Stimulated activated naive B cell treated with anti-CD40 and anti-IgM and Interleukin-4, amounts not matched to agents 10 μg/mL and 1 μg/mL and 100 μg/mL, for 72 hours (primary cell): ENCODE data around the gene TARP.

Experiments used
- ATAC-seq, 2 donors: fragments of 150-1000 bp; cut with Tn5 transposase; replicated peaks; 2 replicates each; pipeline ENCODE4 v1.10.0; 2021; ENCODE audit warnings: moderate library complexity in 1 of 2
- DNase-seq: peaks from one replicate; pipeline ENCODE4 v3.0.0; 2021
- H3K27ac Mint-ChIP-seq: one replicate; pipeline ENCODE4 v1.8.0; 2022; ENCODE audit warnings: mild to moderate bottlenecking, mixed read lengths
- H3K27me3 Mint-ChIP-seq, 2 donors: one replicate each; pipeline ENCODE4 v1.8.0; 2022; ENCODE audit warnings: mixed read lengths in 2 of 2
- H3K36me3 Mint-ChIP-seq, 2 donors: one replicate each; pipeline ENCODE4 v1.8.0; 2022; ENCODE audit warnings: mixed read lengths in 2 of 2, mild to moderate bottlenecking in 1 of 2
- H3K4me1 Mint-ChIP-seq, 2 donors: one replicate each; pipeline ENCODE4 v1.8.0; 2022; ENCODE audit warnings: mixed read lengths in 2 of 2, mild to moderate bottlenecking in 1 of 2
- H3K4me3 Mint-ChIP-seq, 2 donors: one replicate each; pipeline ENCODE4 v1.8.0; 2022; ENCODE audit warnings: mild to moderate bottlenecking in 2 of 2, mixed read lengths in 2 of 2, moderate library complexity in 1 of 2
- H3K9me3 Mint-ChIP-seq, 2 donors: one replicate each; pipeline ENCODE4 v1.8.0; 2022; ENCODE audit warnings: mixed read lengths in 2 of 2, mild to moderate bottlenecking in 1 of 2

TARP gene

DNA sequence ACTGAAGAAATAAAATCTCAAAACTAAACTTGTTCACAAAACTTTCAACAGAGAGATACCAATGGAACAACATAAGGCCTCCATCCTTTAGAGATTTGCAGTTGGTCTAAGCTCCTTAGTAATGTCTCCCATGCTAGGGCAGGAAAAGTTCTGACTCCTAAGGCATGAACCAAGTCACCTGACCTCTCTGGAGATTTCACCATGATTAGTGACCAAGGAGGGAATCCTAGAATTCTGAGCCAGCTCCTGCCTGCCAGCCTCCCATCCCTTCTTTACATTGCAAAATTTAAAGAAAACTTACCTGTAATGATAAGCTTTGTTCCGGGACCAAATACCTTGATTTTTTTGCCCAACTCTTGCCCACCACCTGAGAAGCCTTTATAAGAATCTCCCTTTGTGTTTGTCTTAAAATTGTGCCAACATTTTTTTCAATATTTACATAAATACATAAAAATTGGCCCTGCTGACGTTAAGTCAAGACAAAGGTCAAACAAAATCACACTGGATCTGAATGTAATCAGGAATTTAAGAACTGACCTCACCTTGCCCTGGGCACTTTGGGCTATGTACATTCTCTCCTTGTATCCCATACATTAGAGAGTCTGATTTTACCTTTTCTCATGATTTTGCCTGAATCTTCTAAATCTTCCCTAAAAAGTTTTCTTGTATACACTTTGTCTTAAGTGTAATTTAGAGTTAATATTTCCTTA lies at the start of gene TARP:
Gene TARP (minus strand): TSS at position 351 of the 710 bp plus-strand sequence.
- no peak for DNase-seq
- Mint-ChIP-seq H3K36me3 (no peaks in the 10 kb centered on the region), H3K27me3 (no peaks in the 10 kb centered on the region), H3K4me1 (no peaks in the 10 kb centered on the region), H3K9me3 (no peaks in the 10 kb centered on the region), H3K4me3 (no peak within 1 kb of the TSS), H3K27ac (no peak within 1 kb of the TSS)
- ATAC-seq, result no peak

- Mint-ChIP-seq H3K27me3 (peaks cover 5 to 7% of the 10 kb centered on the region in 2 donors), H3K9me3 (no peaks in the 10 kb centered on the region), H3K4me3 (no peak overlapping the region), H3K27ac (no peak overlapping the region), H3K4me1 (peaks cover 0 to 8% of the 10 kb centered on the region in 2 donors), H3K36me3 (no peaks in the 10 kb centered on the region)
- DNase-seq, result no peak
- no peak for ATAC-seq
Measured at GRCh38 chr7:38323156-38323555, 49.7 kb upstream of the TARP start.

GRCh38 chr7:38322461-38322860 lies 49.0 kb upstream of the TARP start:
- H3K27me3 Mint-ChIP-seq, result peaks cover 5 to 12% of the 10 kb centered on the region in 2 donors
- H3K36me3 Mint-ChIP-seq, result no peaks in the 10 kb centered on the region
- H3K4me3 Mint-ChIP-seq, result no peak overlapping the region
- DNase-seq (no peak), ATAC-seq (no peak)
- no peak overlapping the region for H3K27ac Mint-ChIP-seq
- no peaks in the 10 kb centered on the region for H3K9me3 Mint-ChIP-seq
- H3K4me1 Mint-ChIP-seq, result peaks cover 0 to 8% of the 10 kb centered on the region in 2 donors

DNA sequence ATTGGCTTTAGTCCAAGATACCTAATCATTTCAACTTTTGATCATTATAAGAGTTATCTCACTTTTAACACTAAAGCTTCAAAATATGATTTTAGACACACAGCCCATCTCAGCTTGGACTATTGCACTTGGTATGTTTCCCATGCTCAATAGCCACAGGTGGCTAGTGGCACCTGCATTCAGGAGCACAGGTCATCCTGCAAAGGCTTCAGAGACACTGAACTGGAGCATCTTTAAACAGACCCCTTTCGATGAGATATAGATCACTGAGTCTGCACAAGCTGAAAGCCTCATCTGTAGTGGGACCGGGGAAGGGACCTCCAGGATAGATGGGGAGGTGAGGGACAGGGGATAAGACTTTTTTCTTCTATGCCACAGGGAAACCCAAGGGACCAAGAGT lies 48.5 kb upstream of the TARP start:
- no peak overlapping the region for H3K27ac Mint-ChIP-seq
- no peak overlapping the region for H3K4me3 Mint-ChIP-seq
- H3K9me3 Mint-ChIP-seq, result no peaks in the 10 kb centered on the region
- peaks cover 0 to 8% of the 10 kb centered on the region in 2 donors for H3K4me1 Mint-ChIP-seq
- ATAC-seq (no peak), DNase-seq (no peak)
- H3K36me3 Mint-ChIP-seq, result no peaks in the 10 kb centered on the region
- peaks cover 5 to 12% of the 10 kb centered on the region in 2 donors for H3K27me3 Mint-ChIP-seq

GRCh38 chr7:38321515-38321944 lies 48.1 kb upstream of the TARP start:
- no peak overlapping the region for H3K4me3 Mint-ChIP-seq
- peak in 1 of 2 donors; percentile 45 for ATAC-seq

GRCh38 chr7:38321050-38321449 lies 47.6 kb upstream of the TARP start:
- DNase-seq (no peak), ATAC-seq (no peak)
- no peak overlapping the region for H3K27ac Mint-ChIP-seq
- H3K36me3 Mint-ChIP-seq, result no peaks in the 10 kb centered on the region
- H3K9me3 Mint-ChIP-seq, result no peaks in the 10 kb centered on the region
- no peak overlapping the region for H3K4me3 Mint-ChIP-seq
- peaks cover 5 to 12% of the 10 kb centered on the region in 2 donors for H3K27me3 Mint-ChIP-seq
- H3K4me1 Mint-ChIP-seq, result peaks cover 0 to 8% of the 10 kb centered on the region in 2 donors

More at GRCh38 chr7:38321515-38321944, 48.1 kb upstream of the TARP start:
- no peak overlapping the region for H3K27ac Mint-ChIP-seq
- no peak for DNase-seq
- H3K9me3 Mint-ChIP-seq, result no peaks in the 10 kb centered on the region
- no peaks in the 10 kb centered on the region for H3K36me3 Mint-ChIP-seq
- peaks cover 0 to 8% of the 10 kb centered on the region in 2 donors for H3K4me1 Mint-ChIP-seq
- H3K27me3 Mint-ChIP-seq, result peaks cover 5 to 12% of the 10 kb centered on the region in 2 donors

DNA sequence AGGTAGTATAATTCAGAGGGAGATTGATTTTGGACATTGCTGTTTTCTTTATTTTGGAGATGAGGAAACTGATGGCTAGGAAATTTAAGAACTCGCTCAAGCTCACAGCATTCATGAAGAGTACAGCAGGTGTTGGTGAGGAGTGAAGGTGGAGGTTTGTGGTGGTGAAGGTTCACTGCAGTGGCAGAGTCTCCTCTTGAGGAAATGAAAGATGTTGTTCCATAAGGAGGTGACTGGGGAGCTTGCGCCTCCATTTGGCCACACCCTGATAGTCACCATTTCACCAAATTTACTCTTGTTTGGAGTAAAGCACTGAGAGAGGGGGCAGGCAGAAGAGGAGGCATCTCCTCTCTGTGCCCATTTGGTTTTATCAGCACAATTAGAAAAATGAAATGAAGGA lies 46.4 kb upstream of the TARP start:
- ATAC-seq (no peak), DNase-seq (no peak)
- Mint-ChIP-seq H3K36me3 (no peaks in the 10 kb centered on the region), H3K4me1 (peaks cover 0 to 8% of the 10 kb centered on the region in 2 donors), H3K9me3 (no peaks in the 10 kb centered on the region), H3K27ac (no peak overlapping the region), H3K4me3 (no peak overlapping the region), H3K27me3 (peaks cover 5 to 12% of the 10 kb centered on the region in 2 donors)

DNA sequence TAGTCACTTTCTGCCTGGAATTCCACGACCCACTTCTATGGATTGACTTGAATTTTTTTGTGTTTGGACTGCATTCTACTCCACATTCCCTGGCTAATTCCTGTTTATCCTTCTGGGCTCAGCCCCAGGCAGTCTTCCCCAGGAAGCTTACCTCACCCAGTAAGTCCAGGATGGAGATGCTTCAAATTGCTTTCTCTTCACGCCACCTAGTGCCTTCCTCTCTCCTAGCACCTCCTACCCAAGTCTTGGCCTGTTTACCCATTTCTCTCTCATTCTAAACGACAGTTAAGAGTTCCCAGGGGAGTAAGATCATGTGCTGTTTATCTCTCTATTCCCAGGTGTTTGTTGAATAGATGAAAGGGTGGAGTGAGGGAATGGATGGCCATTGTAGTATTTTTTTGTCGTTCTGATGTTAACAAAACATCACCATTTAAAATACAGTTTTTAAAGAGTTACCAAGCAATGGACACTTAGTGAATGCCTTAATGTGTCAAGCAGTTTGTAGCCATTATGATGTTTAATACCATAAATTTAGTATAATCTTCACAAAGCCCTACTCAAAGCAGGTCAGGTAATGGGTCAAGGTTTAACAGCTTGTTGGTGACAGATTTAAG lies 45.5 kb upstream of the TARP start:
- DNase-seq, result no peak
- peaks cover 5 to 12% of the 10 kb centered on the region in 2 donors for H3K27me3 Mint-ChIP-seq
- H3K27ac Mint-ChIP-seq, result no peak overlapping the region
- H3K4me3 Mint-ChIP-seq, result no peak overlapping the region
- H3K36me3 Mint-ChIP-seq, result no peaks in the 10 kb centered on the region
- no peaks in the 10 kb centered on the region for H3K9me3 Mint-ChIP-seq
- H3K4me1 Mint-ChIP-seq, result peaks cover 0 to 8% of the 10 kb centered on the region in 2 donors
- ATAC-seq, result peak; percentile 73 to 81

GRCh38 chr7:38318241-38318640 lies 44.8 kb upstream of the TARP start:
- no peak overlapping the region for H3K27ac Mint-ChIP-seq
- H3K4me3 Mint-ChIP-seq, result no peak overlapping the region
- H3K9me3 Mint-ChIP-seq, result no peaks in the 10 kb centered on the region
- no peak for ATAC-seq
- H3K27me3 Mint-ChIP-seq, result peaks cover 5 to 12% of the 10 kb centered on the region in 2 donors
- DNase-seq, result no peak
- peaks cover 0 to 8% of the 10 kb centered on the region in 2 donors for H3K4me1 Mint-ChIP-seq
- no peaks in the 10 kb centered on the region for H3K36me3 Mint-ChIP-seq

DNA sequence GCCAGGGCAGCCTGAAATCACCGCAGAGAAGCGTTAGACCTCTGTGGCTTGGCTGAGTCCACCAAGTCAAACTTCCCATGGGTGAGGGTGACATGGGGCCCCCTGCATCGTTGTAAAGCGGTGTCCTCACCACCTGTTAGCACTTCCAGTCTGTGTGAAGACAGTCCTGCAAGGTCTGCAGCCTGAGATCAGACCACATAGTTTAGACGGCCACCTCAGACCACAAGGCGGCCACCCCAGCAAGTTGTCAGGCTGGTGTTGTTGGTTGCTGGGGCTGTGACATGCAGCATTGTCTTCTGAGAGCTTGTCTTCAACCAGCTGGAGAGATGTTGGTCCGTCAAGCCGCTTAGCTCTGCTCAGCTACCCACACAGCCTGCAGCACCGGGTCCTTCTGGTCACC lies 44.1 kb upstream of the TARP start:
- H3K27me3 Mint-ChIP-seq, result peaks cover 5 to 12% of the 10 kb centered on the region in 2 donors
- no peak overlapping the region for H3K4me3 Mint-ChIP-seq
- H3K36me3 Mint-ChIP-seq, result no peaks in the 10 kb centered on the region
- H3K27ac Mint-ChIP-seq, result no peak overlapping the region
- ATAC-seq (peak; percentile 34 to 35), DNase-seq (no peak)
- peaks cover 0 to 8% of the 10 kb centered on the region in 2 donors for H3K4me1 Mint-ChIP-seq
- H3K9me3 Mint-ChIP-seq, result no peaks in the 10 kb centered on the region

GRCh38 chr7:38316733-38317360 lies 43.4 kb upstream of the TARP start:
- Mint-ChIP-seq H3K36me3 (no peaks in the 10 kb centered on the region), H3K27ac (no peak overlapping the region), H3K4me3 (no peak overlapping the region), H3K4me1 (peaks cover 0 to 8% of the 10 kb centered on the region in 2 donors), H3K27me3 (peaks cover 5 to 12% of the 10 kb centered on the region in 2 donors), H3K9me3 (no peaks in the 10 kb centered on the region)
- no peak for ATAC-seq
- DNase-seq, result no peak

DNA sequence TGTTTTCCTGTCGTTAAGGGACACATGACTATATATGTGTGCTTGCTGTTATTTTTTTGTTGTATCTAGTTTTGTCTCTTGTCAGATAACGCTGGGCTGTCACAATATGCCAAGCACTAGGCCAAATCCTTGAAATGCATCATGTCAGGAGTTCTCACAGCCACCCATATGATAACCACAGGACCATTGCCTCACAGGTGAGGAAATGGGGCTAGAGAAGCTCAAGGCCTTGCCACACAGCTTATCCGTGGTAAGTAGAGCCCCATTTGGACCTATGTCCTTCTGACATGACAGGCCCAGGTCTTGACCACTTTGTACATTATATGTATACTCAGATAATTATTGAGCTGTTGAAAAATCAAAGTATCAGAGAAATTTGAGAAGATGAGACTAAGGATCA lies 42.0 kb upstream of the TARP start:
- no peak overlapping the region for H3K27ac Mint-ChIP-seq
- H3K9me3 Mint-ChIP-seq, result no peaks in the 10 kb centered on the region
- no peak overlapping the region for H3K4me3 Mint-ChIP-seq

DNA sequence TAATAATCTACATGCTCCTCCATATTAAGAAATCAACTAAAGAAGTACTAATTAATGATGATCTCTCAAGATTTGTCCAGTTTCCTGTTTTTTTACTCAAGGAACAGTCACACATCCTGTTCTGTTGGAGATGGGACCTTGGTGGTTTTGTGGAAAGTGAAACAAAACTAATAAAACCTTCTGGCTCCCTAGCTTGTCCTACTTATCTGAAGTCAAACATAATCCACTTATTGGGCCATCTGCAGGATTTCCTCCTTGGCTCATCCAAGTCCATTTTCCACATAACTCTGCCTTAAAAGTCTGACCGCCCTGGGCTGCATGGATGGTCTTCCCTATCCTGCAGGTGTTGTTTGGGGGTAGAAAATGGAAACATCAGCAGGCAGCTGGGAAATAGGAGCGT lies 39.4 kb upstream of the TARP start:
- Mint-ChIP-seq H3K9me3 (no peaks in the 10 kb centered on the region), H3K36me3 (no peaks in the 10 kb centered on the region), H3K4me3 (no peak overlapping the region), H3K4me1 (peaks cover 8 to 24% of the 10 kb centered on the region in 2 donors), H3K27me3 (peaks cover 0 to 5% of the 10 kb centered on the region in 2 donors), H3K27ac (no peak overlapping the region)
- DNase-seq (no peak), ATAC-seq (no peak)

More for the DNA sequence above, 42.0 kb upstream of the TARP start:
- H3K27me3 Mint-ChIP-seq, result peaks cover 5 to 15% of the 10 kb centered on the region in 2 donors
- no peaks in the 10 kb centered on the region for H3K36me3 Mint-ChIP-seq
- ATAC-seq (no peak), DNase-seq (no peak)
- peaks cover 12% of the 10 kb centered on the region in 2 donors for H3K4me1 Mint-ChIP-seq

DNA sequence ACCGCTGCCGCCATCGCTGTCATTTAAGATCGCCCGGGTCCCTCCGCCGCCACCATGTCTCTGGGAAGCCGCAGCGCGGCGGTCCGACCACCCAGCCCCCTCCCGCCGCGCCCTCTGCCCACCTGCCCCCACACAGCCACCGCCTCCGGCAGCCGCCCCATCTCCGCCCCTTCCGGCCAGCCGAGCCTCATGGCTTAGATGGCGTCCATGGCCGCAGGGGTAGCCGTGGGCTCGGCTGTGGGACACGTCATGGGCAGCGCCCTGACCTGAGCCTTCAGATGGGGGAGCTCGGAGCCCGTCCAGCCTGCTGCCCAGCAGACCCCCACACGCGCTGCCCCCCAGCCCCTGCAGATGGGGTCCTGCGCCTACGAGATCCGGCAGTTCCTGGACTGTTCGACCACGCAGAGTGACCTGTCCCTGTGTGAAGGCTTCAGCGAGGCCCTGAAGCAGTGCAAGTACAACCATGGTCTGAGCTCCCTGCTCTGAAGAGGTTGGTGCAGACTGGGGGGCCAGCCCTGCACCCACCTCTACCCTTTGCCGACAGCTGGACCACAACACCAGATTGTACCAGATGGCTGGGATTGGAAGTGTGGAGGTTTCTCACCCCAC lies 38.0 kb upstream of the TARP start:
- Mint-ChIP-seq H3K36me3 (no peaks in the 10 kb centered on the region), H3K4me3 (peak overlapping the region; percentile 82 to 85), H3K27me3 (peaks cover 0 to 4% of the 10 kb centered on the region in 2 donors), H3K27ac (peak overlapping the region; percentile 82), H3K4me1 (peaks cover 11 to 24% of the 10 kb centered on the region in 2 donors), H3K9me3 (no peaks in the 10 kb centered on the region)
- ATAC-seq (peak; percentile 70 to 72), DNase-seq (no peak)
